Liver (tissue), 3 donors: ENCODE results near the gene CDC42EP3.

Experiments
- ATF3 ChIP-seq: IDR thresholded peaks from 2 replicates; pipeline ENCODE4 v1.6.1; 2016; ENCODE audit warnings: antibody characterized with exemption
- CTCF ChIP-seq: fragments of 150-350 bp; IDR thresholded peaks from 2 replicates; pipeline ENCODE4 v1.5.1; 2017; ENCODE audit warnings: improper control_type of control experiment, low read depth, low read length; ENCODE audit not compliant: missing input control
- EGR1 ChIP-seq, 2 donors: IDR thresholded peaks; 2 replicates each; pipeline ENCODE4 v1.6.1; 2016 to 2018; ENCODE audit warnings: antibody characterized with exemption in 2 of 2, low read depth in 2 of 2
- FOXA2 ChIP-seq: IDR thresholded peaks from 2 replicates; pipeline ENCODE4 v1.6.1; 2016; ENCODE audit warnings: antibody characterized with exemption
- GABPA ChIP-seq, 2 donors: IDR thresholded peaks in 1 of 2; conservative IDR thresholded peaks in 1 of 2; 2 replicates each; pipeline ENCODE4 v1.6.1; 2016; ENCODE audit warnings: antibody characterized with exemption in 2 of 2, mild to moderate bottlenecking in 1 of 2, moderate library complexity in 1 of 2
- JUND ChIP-seq, 2 donors: IDR thresholded peaks; 2 replicates each; pipeline ENCODE4 v1.6.1; 2016; ENCODE audit warnings: antibody characterized with exemption in 2 of 2
- MAX ChIP-seq: IDR thresholded peaks from 2 replicates; pipeline ENCODE4 v1.6.1; 2016; ENCODE audit warnings: antibody characterized with exemption
- RAD21 ChIP-seq, 2 donors: IDR thresholded peaks; 2 replicates each; pipeline ENCODE4 v1.6.1; 2016; ENCODE audit warnings: antibody characterized with exemption in 2 of 2, mild to moderate bottlenecking in 2 of 2
- REST ChIP-seq: IDR thresholded peaks from 2 replicates; pipeline ENCODE4 v1.6.1; 2016; ENCODE audit warnings: antibody characterized with exemption, mild to moderate bottlenecking
- RXRA ChIP-seq, 2 donors: IDR thresholded peaks; 2 replicates each; pipeline ENCODE4 v1.6.1; 2017 to 2018; ENCODE audit warnings: antibody characterized with exemption in 2 of 2, mild to moderate bottlenecking in 1 of 2
- SP1 ChIP-seq: IDR thresholded peaks from 2 replicates; pipeline ENCODE4 v1.6.1; 2018; ENCODE audit warnings: antibody characterized with exemption, mild to moderate bottlenecking
- TAF1 ChIP-seq: conservative IDR thresholded peaks from 2 replicates; pipeline ENCODE4 v1.6.1; 2016; ENCODE audit warnings: antibody characterized with exemption, mild to moderate bottlenecking
- YY1 ChIP-seq: IDR thresholded peaks from 2 replicates; pipeline ENCODE4 v1.6.1; 2016; ENCODE audit warnings: antibody characterized with exemption, mild to moderate bottlenecking
- donor health status: healthy.
- donor health status: healthy.

- no peak for TF ChIP-seq CTCF
- no peak for TF ChIP-seq RAD21 (IDR thresholded peaks at IDR 0.05)
- TF ChIP-seq TAF1: no peak
- TF ChIP-seq REST: no peak
- no peak for TF ChIP-seq YY1
- TF ChIP-seq EGR1 (IDR thresholded peaks at IDR 0.05; ENCODE audit: low read depth in 2 of 2): no peak
- TF ChIP-seq SP1: peak; percentile 14
- TF ChIP-seq JUND (IDR thresholded peaks at IDR 0.05): no peak
- TF ChIP-seq FOXA2: no peak
- TF ChIP-seq RXRA (IDR thresholded peaks at IDR 0.05): no peak
- no peak for TF ChIP-seq ATF3
- TF ChIP-seq MAX: no peak
- TF ChIP-seq GABPA (IDR thresholded peaks at IDR 0.05 in 1 of 2, conservative IDR thresholded peaks at IDR 0.05 in 1 of 2): no peak
These were observed 16.3 kb downstream of the CDC42EP3 start for GRCh38 chr2:37654932-37655841.
